ENCODE data around the gene TLR4. TPM values are rescaled to one million over a fixed set of nuclear protein-coding genes. Genes with fewer than 3 reads are reported as not detected.

Gene TLR4
- total RNA-seq, 1 donor from 2014 or later, result not detected

DNA sequence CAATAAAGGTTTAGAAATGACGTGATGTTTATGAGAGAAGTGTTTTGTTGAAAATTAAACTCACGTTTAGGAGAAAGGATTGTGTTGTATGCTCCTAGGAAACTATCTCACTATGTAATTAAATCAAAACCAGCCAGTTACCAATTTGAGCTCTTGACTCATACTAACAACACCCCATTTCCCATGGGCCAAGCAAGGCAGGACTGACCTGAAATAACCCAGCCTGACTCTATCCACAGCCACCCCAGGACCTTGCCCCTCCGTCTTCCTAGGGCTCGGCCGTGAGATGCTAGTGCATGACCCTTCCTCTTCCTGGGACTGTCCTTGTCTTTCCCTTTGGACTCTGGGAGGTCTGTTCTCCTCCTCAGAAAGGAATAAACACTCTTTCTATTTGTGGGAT, 16.4 kb downstream of the TLR4 start:
- H3K4me1 Mint-ChIP-seq, result peaks cover 18% of the 10 kb centered on the region
- no peak overlapping the region for H3K4me3 Mint-ChIP-seq
- H3K27me3 Mint-ChIP-seq, result peaks cover 14% of the 10 kb centered on the region
- H3K27ac Mint-ChIP-seq, result no peak overlapping the region
- intact Hi-C loops (cut with micrococcal nuclease), result no loop called here
- peaks cover 9% of the 10 kb centered on the region for H3K9me3 Mint-ChIP-seq
- peaks cover 1% of the 10 kb centered on the region for H3K36me3 Mint-ChIP-seq (ENCODE audit: low read depth)
- DNase-seq, result no peak

DNA sequence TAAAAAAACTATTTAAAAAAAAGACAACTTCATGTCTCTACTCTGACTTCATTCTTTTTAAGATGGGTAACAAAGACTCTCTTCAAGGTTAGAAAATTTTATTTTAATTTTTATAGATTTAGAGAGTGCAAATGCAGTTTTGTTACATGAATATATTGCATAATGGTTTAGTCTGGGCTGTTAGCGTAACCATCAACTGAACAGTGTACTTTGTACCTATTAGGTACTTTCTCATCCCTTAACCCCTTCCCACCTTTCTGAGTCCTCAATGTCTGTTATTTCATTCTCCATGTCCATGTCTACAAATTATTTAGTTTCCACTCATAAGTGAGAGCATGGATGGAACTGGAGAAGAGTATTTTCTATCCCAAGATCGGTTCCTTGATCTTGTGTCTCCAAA, 16.8 kb downstream of the TLR4 start:
- Mint-ChIP-seq H3K27me3 (peaks cover 14% of the 10 kb centered on the region), H3K4me3 (no peak overlapping the region), H3K36me3 (ENCODE audit: low read depth) (peaks cover 1% of the 10 kb centered on the region), H3K4me1 (peaks cover 18% of the 10 kb centered on the region), H3K27ac (no peak overlapping the region), H3K9me3 (peaks cover 9% of the 10 kb centered on the region)
- intact Hi-C loops (cut with micrococcal nuclease), result no loop called here
- DNase-seq, result no peak

DNA sequence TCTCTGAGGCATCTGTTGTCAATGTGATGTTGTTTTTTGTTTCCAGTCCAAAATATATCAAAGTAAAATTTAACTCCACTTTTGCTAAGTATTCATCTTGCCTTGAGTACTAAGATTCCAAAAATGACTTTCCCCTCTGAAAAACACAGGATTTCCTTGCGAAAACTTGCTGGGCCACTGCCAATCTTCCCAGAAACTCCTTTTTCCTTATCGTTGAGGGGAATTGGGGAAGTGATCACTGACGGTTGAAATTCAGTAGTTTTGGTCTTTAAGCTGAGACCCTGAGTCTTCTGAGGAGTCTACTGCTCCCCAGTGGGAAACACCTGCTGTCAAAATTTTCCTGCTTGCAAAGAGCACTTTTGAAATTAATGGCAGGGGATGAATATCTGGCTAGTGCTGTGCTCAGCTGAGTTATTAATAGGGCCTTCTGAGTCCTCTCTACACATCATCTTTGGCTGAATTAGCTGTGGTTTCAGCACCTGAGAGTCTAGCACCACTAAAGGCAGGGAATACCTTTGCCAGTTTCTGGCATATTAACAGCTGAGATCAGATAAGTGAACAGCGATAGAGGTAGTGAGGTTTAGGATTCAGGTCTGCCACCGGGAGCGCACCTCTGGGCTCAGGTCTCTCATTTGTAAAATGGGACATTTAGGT, 18.0 kb downstream of the TLR4 start:
- intact Hi-C loops (cut with micrococcal nuclease), result no loop called here
- no peak overlapping the region for H3K27ac Mint-ChIP-seq
- DNase-seq, result no peak
- peaks cover 5% of the 10 kb centered on the region for H3K9me3 Mint-ChIP-seq
- H3K4me1 Mint-ChIP-seq, result peaks cover 14% of the 10 kb centered on the region
- H3K4me3 Mint-ChIP-seq, result no peak overlapping the region
- H3K36me3 Mint-ChIP-seq (ENCODE audit: low read depth), result peaks cover 1% of the 10 kb centered on the region
- H3K27me3 Mint-ChIP-seq, result peaks cover 11% of the 10 kb centered on the region

DNA sequence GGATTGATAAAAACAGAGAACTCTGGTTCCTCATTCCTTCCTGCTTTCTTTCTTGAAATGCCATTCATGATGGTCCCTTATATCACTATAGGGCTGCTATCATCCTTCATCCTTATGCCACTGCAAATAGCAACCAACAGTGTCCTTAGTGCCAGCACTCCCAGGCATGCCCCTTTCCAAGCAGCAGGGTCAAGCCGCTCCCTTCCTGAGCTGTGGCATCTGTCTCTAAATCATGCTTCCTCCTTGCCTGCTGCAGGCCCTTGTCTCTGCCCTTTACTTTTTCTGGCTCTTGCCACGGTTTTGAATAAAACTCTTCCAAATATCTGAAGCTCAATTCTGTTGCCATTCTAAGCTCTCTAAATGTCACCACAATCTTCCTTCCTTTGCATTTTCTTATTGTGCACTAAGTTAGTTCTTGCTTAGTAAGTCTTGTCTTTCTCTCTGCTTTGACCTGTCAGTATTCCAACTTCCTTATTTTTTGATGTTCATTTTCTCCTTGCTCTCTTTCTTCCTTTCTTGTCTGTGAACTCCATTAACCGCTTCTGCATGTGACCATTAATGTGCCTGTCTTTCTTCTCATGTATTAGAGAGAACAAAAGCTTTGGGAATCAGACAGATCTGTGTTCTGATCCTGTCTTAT, 19.9 kb downstream of the TLR4 start:
- no peaks in the 10 kb centered on the region for H3K36me3 Mint-ChIP-seq (ENCODE audit: low read depth)
- H3K9me3 Mint-ChIP-seq, result no peaks in the 10 kb centered on the region
- no peak overlapping the region for H3K4me3 Mint-ChIP-seq
- intact Hi-C loops (cut with micrococcal nuclease), result no loop called here
- no peaks in the 10 kb centered on the region for H3K4me1 Mint-ChIP-seq
- no peak overlapping the region for H3K27ac Mint-ChIP-seq
- DNase-seq, result no peak
- H3K27me3 Mint-ChIP-seq, result peaks cover 11% of the 10 kb centered on the region

DNA sequence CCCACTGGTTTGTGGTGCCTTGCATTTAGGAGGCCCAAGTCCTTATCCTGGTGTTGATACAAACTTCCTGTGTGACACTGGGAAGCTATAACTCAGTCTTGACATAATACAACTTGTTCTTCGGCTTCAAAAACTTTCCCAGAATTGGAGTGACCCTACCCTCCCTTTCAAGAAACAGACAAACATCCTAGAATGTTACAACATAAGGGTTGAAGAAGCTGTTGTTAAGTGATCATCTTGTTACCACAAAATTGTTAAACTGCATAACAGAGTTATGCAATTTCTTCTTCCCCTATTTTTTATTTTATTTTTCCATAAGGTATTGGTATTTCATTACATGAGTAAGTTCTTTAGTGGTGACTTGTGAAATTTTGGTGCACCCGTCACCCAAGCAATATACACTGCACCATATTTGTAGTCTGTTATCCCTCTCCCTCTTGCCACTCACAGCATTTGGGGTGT, 21.3 kb downstream of the TLR4 start:
- Mint-ChIP-seq H3K4me3 (no peak overlapping the region), H3K9me3 (no peaks in the 10 kb centered on the region)

DNA sequence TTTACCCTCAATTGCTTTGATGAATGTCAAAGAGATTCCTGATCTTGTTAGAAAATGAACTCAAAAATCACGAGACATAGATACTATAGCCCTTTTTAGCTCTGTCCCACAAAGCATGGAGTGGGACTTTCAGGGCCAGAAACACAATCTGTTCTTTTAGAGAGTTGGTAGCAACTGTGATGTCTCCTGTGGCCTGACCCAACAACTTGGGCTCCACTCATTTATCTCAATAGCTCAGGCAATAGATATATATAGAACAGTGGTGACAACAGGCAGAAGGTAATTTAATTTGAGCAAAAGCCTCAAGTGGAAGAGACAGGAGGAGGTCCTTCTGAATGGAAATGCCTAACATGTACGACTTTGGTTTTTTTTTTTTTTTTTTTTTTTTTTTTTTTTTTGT, 25.2 kb downstream of the TLR4 start:
- Mint-ChIP-seq H3K36me3 (ENCODE audit: low read depth) (no peaks in the 10 kb centered on the region), H3K27ac (no peak overlapping the region), H3K27me3 (peaks cover 7% of the 10 kb centered on the region), H3K4me1 (no peaks in the 10 kb centered on the region), H3K9me3 (no peaks in the 10 kb centered on the region), H3K4me3 (no peak overlapping the region)
- intact Hi-C loops (cut with micrococcal nuclease), result no loop called here
- DNase-seq, result no peak

More for the DNA sequence above, 21.3 kb downstream of the TLR4 start:
- Mint-ChIP-seq H3K27me3 (peaks cover 11% of the 10 kb centered on the region), H3K27ac (no peak overlapping the region), H3K4me1 (no peaks in the 10 kb centered on the region), H3K36me3 (ENCODE audit: low read depth) (no peaks in the 10 kb centered on the region)
- intact Hi-C loops (cut with micrococcal nuclease), result no loop called here
- no peak for DNase-seq

DNA sequence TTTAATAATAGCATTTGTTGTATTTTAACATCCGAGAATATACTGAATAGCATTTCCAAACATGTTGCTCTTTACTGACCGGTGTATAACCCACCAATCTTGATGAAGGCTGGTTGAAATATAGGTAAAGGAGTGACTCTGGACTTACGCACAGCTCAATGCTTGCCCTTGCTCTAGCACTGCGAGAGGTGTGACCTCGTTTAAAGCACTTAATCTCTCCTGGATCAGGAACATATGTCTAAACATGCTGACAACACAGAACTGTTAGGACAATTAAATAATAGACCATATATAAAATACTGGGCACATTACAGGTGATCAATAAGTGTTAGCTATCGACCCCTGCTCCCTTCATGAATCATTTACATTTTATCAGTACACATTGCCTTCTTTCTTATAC, 28.3 kb downstream of the TLR4 start:
- intact Hi-C loops (cut with micrococcal nuclease), result no loop called here
- H3K27me3 Mint-ChIP-seq, result peaks cover 7% of the 10 kb centered on the region
- no peaks in the 10 kb centered on the region for H3K4me1 Mint-ChIP-seq
- H3K9me3 Mint-ChIP-seq, result no peaks in the 10 kb centered on the region
- no peak overlapping the region for H3K27ac Mint-ChIP-seq
- H3K36me3 Mint-ChIP-seq (ENCODE audit: low read depth), result no peaks in the 10 kb centered on the region
- no peak overlapping the region for H3K4me3 Mint-ChIP-seq
- no peak for DNase-seq

DNA sequence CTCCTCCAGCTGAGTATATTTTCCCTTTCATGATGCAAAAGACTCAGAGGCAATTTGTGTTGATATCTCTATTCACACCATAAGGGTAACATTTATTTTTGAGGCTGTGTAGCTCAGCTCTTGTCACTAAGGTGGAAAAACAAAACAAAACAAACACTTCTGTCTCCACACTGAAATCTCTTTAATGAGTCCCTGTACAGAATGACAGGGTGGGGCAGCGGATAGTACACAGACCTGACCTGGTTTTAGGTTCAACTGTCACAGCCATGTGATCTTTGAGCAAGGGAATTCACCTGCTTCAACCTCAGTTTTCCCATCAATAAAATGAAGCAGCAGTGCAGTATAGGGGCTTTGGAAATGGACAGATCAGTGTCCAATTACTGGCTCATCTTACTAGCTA, 29.3 kb downstream of the TLR4 start:
- H3K4me3 Mint-ChIP-seq, result no peak overlapping the region
- DNase-seq, result no peak

DNA sequence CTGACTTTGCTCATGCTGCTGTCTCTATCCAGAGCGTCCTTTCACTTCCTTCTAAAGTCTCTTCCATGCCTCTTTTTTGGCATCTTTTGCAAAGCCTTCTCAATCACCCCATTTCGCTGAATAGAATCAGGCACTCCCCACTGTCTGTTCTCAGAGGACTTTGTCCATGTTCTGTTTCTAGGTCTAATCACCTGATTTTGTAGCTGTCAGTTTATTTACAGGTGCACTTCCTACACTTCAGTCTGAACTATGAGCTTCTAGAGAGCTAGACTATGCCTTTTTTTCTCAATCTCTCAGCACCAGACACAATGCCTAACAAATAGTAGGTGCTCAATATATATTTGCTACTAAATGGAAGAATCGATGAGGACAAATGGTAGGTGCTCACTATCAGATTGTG, 29.9 kb downstream of the TLR4 start:
- H3K36me3 Mint-ChIP-seq (ENCODE audit: low read depth), result no peaks in the 10 kb centered on the region
- no peaks in the 10 kb centered on the region for H3K4me1 Mint-ChIP-seq
- peaks cover 7% of the 10 kb centered on the region for H3K27me3 Mint-ChIP-seq
- H3K9me3 Mint-ChIP-seq, result no peaks in the 10 kb centered on the region
- no peak overlapping the region for H3K27ac Mint-ChIP-seq
- no peak overlapping the region for H3K4me3 Mint-ChIP-seq
- intact Hi-C loops (cut with micrococcal nuclease), result no loop called here
- no peak for DNase-seq

More for the DNA sequence above, 29.3 kb downstream of the TLR4 start:
- Mint-ChIP-seq H3K36me3 (ENCODE audit: low read depth) (no peaks in the 10 kb centered on the region), H3K4me1 (no peaks in the 10 kb centered on the region), H3K27ac (no peak overlapping the region), H3K9me3 (no peaks in the 10 kb centered on the region), H3K27me3 (peaks cover 7% of the 10 kb centered on the region)
- intact Hi-C loops (cut with micrococcal nuclease), result no loop called here

DNA sequence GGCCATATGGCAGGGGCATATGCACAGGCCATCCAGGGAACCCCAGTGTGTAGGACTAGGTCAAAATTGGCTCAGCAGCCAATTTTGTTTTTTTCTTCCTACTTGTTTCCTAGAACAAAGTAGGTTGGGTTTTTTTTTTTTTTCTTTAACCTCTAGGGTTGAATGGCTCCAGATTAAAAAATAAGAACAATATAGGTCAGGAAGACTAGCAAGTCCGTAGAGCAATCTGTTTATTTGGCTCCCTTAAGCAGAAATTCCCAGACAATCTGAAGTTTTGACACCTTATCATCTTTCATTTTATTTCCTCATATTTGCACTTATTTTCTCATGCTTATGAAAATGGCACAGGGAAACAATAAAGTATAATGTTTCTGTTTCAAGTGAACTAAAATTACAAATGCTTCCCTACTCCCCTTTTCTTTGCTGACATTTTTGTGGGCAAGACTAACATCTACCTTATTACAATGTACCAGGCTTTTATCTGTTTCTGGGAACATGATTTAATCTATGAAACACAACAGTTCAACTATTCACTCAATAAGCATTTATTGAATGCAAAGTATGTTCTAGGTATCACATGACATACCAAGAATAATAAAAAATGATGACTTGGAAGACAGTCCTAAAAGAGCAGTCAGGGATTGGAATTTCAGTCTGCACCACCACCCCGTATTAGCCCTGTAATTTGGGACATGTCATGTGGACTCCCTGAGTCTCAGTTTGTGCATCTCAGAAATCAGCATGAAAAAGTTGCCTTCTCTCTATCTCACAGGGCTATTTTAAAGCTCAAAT, 30.5 kb downstream of the TLR4 start:
- no peaks in the 10 kb centered on the region for H3K4me1 Mint-ChIP-seq
- H3K9me3 Mint-ChIP-seq, result no peaks in the 10 kb centered on the region
- intact Hi-C loops (cut with micrococcal nuclease), result no loop called here
- H3K27ac Mint-ChIP-seq, result no peak overlapping the region
- H3K27me3 Mint-ChIP-seq, result peaks cover 7% of the 10 kb centered on the region
- DNase-seq, result no peak
- no peak overlapping the region for H3K4me3 Mint-ChIP-seq
- no peaks in the 10 kb centered on the region for H3K36me3 Mint-ChIP-seq (ENCODE audit: low read depth)

DNA sequence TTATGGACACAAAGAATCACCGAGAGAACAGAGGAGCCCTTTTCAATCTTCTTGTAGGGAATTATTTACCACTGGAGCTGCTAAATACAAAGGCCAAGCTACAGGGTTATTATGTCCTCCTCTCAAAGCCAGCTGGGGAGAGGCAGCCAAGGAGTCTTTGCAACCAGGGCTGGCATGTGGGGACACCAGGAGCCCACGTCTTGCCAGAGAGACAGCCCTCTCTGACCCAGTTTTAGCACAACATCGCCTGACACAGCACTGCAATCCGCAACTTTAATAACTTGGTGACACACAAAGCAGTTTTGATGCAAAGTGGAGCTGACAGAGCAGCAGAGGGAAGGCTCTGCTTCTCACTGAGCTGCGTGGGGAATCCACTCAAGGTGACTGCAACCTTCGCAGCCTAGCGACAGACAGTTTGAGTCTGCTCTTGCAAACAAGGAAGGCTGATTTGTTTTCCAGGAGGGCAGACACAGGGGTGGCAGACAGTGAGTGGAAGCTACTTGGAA, 33.6 kb downstream of the TLR4 start:
- H3K27ac Mint-ChIP-seq, result no peak overlapping the region
- H3K4me3 Mint-ChIP-seq, result no peak overlapping the region
- H3K4me1 Mint-ChIP-seq, result no peaks in the 10 kb centered on the region
- H3K27me3 Mint-ChIP-seq, result peaks cover 16% of the 10 kb centered on the region
- no peaks in the 10 kb centered on the region for H3K9me3 Mint-ChIP-seq
- DNase-seq, result no peak
- intact Hi-C loops (cut with micrococcal nuclease), result no loop called here
- no peaks in the 10 kb centered on the region for H3K36me3 Mint-ChIP-seq (ENCODE audit: low read depth)

DNA sequence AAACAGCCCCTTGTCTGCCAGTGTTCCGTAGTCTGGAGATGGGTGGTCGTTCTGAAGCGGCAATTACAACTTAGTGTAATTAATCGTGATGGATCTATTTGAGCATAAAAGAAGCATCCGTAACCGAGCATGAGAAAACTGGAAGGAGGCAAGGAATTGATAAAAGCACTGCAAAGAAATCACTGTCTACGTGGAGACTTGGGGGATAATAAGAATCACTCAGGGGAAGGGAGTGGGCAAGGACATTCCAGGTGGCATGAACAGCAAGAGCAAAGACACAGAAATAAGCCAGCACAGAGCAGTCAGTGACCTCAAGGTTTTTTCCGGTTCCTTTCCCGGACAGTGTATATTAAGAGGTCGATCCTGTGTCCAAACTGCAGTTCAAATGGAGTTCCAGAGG, 35.0 kb downstream of the TLR4 start:
- Mint-ChIP-seq H3K9me3 (no peaks in the 10 kb centered on the region), H3K27me3 (peaks cover 17% of the 10 kb centered on the region), H3K27ac (no peak overlapping the region), H3K4me3 (no peak overlapping the region), H3K36me3 (ENCODE audit: low read depth) (no peaks in the 10 kb centered on the region), H3K4me1 (peaks cover 2% of the 10 kb centered on the region)
- DNase-seq, result no peak
- intact Hi-C loops (cut with micrococcal nuclease), result no loop called here

DNA sequence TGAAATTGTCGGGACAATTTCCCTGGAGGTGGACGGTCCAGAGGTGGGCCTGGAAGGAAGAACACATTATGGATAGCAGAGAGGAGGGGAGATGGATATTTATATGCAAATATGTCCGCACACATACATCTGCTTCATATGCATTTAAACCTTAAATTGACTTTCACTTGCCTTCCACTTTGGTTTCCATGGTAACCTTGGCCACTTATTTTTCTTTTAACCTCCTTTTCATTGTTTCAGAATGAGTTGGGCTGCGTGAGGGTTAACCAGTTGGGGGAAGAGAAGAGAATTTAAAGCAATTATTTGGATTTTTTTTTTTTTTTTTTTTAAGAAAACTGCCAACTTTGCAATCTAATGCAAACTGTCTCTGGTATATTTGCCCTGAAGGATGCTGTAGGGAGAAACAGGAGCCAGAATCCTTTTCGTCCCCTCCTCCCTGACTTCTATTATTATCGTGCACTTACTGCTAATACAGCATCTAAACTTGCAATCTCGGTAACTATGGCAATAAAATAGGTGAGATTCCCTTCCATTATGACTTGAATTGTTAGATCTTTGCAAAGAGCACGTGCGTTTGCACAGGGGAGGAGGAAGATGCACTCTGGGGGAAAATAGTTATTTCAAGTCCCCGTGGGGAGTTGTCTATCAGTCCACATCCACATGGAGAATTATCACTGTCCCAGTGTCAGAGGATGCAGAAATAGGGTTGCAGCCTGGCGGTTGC, 35.6 kb downstream of the TLR4 start:
- intact Hi-C loops (cut with micrococcal nuclease), result no loop called here
- H3K27ac Mint-ChIP-seq, result no peak overlapping the region
- H3K27me3 Mint-ChIP-seq, result peaks cover 22% of the 10 kb centered on the region
- H3K36me3 Mint-ChIP-seq (ENCODE audit: low read depth), result no peaks in the 10 kb centered on the region
- no peak overlapping the region for H3K4me3 Mint-ChIP-seq
- peaks cover 8% of the 10 kb centered on the region for H3K4me1 Mint-ChIP-seq
- DNase-seq, result no peak
- no peaks in the 10 kb centered on the region for H3K9me3 Mint-ChIP-seq
